CD4-positive, alpha-beta T cell treated with Interleukin-15 for 4 hours (primary cell): ENCODE measurements around the gene SH2D1B.
"Not testable (repeated sequence)": the region's sequence is repeated elsewhere in the genome, so short reads cannot be mapped to it uniquely, and the experiment has no call there.

ENCODE experiments used
- DNase-seq: peaks from one replicate; pipeline ENCODE4 v3.0.0-alpha.2; 2020; ENCODE audit warnings: low spot score

Gene SH2D1B

GRCh38 chr1:162361349-162361748 lies 50.6 kb downstream of the SH2D1B start:
- no peak for DNase-seq

GRCh38 chr1:162360874-162361260 lies 51.1 kb downstream of the SH2D1B start:
- no peak for DNase-seq

- DNase-seq, result no peak
These were observed 51.6 kb downstream of the SH2D1B start for GRCh38 chr1:162360237-162360873.

DNA sequence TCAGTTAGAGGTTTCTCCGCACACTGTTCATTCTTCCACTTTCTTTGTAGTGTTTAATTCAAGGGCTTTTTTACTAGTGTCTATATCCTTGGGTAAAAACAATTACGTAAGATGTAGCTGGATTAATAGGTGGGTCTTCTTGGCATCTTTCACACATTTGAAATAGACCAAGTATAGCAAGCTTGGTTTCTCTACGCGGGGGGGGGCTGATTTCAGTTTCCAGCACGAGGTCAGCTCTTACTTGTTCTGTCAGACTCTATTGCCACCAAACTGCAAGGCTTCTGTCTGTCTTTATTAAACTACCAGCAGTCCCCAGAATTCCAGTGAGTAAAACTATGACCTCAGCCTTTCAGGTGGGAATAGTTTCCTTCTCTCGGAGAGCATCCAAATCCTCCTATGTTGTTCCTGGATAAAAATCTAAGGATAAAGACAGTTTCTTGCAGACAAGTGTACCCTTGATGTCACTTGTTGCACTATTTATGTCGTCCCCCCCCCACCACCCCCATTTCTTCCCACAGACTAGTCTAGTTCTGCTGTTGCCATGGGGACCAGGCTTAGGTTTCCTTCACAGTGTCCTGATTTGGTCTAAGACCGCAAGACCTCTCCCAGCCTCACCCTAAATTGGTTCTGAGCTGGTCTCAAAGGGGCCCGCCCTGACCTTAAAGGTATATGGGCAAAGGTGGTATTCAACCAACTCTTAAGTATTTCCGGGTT lies 52.3 kb downstream of the SH2D1B start:
- no peak for DNase-seq

GRCh38 chr1:162358928-162359327 lies 53.0 kb downstream of the SH2D1B start:
- no peak for DNase-seq

DNA sequence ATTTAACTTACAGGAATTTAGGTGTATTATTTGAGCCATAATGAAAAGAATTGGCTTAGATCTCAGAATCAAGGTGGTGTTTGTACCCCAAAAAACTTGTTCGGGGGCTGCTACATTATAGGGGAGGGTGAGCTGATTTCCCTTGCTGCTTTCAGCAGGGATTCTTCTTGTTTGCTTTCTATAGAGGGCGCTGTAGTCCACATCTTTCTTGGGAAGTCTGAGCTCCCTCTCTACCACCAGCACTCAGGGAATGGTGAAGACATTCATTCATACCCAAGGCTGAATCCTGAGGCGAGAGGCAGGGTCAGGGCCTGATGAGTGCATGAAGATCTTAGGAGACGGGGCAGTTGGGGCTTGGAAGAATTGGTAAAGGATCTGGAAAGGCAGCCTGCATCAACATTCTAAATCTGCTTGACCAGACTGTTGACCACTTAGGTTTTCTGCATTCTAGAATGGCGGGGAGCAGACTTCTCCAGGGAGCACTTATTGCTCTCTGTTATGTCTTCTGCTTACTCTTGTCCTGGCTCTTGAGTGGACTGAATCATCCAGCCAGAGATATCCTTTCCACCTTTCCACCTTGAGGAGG lies 54.2 kb downstream of the SH2D1B start:
- DNase-seq, result no peak

DNA sequence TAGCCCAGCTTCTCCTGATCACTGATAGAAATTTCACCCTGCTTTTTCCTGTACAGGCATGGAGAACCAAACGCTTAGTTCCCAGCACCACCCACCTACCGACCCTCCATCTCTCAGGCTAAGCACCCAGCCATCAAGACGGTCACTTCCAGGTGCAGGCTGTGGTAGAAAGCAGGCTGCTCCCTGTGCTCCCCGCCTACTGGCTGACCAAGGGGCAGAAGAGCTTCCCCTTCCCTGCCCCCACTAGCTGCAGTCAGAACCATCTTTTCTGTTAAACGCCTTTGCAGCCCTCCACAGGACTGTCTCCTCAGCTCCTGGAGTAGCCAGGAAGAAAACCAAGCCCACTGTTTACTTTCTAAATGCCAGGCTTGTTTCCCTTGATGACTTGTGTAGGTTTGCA lies 58.2 kb downstream of the SH2D1B start:
- no peak for DNase-seq

DNA sequence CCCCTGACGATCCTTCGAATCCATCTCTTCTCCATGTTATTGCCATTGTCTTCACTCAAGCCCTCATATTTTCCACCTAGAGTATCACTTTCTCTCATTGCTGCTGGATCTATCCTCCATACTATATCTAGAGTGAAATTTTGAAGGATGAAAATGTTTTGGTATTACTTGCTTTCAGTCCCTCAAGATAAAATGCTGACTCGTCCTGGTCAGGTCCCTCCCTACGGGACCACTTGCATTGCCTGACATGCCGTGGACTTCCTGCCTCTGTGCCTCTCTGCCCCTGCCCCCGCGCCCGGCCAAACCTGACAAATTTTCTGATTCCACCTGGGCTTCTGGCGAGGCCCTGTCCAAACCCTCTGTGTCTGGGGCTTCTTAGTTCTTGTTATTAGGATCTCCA lies 58.9 kb downstream of the SH2D1B start:
- DNase-seq, result no peak

DNA sequence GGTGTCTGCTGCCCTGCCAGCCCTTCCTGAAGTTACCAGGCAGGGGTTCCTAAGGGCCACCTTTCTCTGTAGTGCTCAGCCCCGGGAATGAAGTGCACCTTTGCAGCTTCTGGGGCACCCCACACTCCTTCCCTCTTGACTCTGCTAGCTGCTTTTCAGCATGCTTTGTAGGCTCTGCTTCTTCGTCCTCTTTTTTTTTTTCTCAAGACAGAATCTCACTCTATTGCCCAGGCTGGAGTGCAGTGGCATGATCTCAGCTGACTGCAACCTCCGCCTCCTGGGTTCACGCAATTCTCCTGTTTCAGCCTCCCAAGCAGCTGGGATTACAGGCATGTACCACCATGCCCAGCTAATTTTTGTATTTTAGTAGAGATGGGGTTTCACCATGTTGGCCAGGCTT lies 60.1 kb downstream of the SH2D1B start:
- not testable (repeated sequence) for DNase-seq

DNA sequence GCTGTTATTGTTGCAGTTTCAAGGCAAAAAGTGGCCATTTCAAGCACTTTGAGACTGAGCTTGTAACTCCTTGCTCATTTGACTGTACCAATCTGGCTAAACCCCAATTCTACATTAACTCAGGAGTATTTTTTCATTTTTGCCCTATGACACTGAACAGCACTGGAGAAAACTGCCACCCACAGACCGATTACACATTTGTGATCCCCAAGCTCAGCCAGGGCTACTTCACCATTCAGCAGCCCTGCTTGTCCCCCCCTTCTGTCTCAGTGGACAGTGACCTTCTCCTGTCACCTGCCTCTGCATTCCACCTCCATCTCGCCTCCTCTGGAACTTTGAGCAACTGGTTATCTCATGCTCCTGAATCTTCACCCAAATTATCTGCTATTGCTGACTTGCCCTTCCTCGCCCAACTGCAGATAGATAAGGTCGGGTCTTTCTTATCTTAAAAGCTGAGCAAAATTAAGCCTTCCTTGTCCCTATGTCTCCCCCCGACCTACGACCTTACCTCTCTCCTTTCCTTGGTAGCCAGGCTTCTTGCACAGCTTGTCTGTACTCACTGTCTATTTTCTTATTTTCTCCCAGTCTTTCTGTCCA lies 60.6 kb downstream of the SH2D1B start:
- no peak for DNase-seq

- DNase-seq, result no peak
These were observed 62.2 kb downstream of the SH2D1B start for GRCh38 chr1:162349635-162350330.

GRCh38 chr1:162347281-162347680 lies 64.7 kb downstream of the SH2D1B start:
- no peak for DNase-seq
